K562 (cell line): ENCODE results near the gene CTIF. TPM values are rescaled to one million over a fixed set of nuclear protein-coding genes. Genes with fewer than 3 reads are reported as not detected.

Experiments used
- ATAC-seq: fragments of 200-7000 bp; cut with Tn5 transposase; 3 replicates; pipeline ENCODE4 v1.9.1; 2020; ENCODE audit warnings: moderate library complexity
- BruUV-seq: library from RNA; stranded (reverse); fragments of 400-500 nt; replicated peaks from 2 replicates; lab custom pipeline; 2021; lab: Mats Ljungman, UMichigan
- CTCF ChIA-PET: fragments of 300-600 bp; formaldehyde crosslinking; extraction: SDS; loops from one replicate; lab custom pipeline; 2021; ENCODE audit warnings: low intra/inter-chr PET ratio; lab: Yijun Ruan, JAX
- POLR2A ChIA-PET: fragments of 300-600, 350-650 bp; sonication (Branson Sonifier 250); formaldehyde crosslinking; extraction: SDS; loops from one replicate; lab custom pipeline; 2021; ENCODE audit warnings: antibody characterized with exemption, inconsistent platforms; lab: Yijun Ruan, JAX
- DNase-seq, 4 experiments: peaks; one replicate each; pipeline versions ENCODE4 v3.0.0 to v3.0.0-alpha.2; 2011 to 2018; ENCODE audit warnings: low spot score in 3 of 4, mixed read lengths in 3 of 4; ENCODE audit errors: extremely low read depth in 1 of 4
- FAIRE-seq: peaks from 2 replicates; lab custom pipeline; 2011; peaks lifted over from hg19 to GRCh38; lab: Jason Lieb, UNC
- H2AFZ ChIP-seq: 2 replicates; pipeline ENCODE4 v1.6.0; 2011; ENCODE audit warnings: low read depth, low read length, control low read depth, inconsistent platforms
- H3K27ac ChIP-seq: fragments of 200-600 bp; 3 replicates; pipeline ENCODE4 v1.8.0; 2011; ENCODE audit warnings: low read depth, mild to moderate bottlenecking, control low read depth, inconsistent platforms, low read length, moderate library complexity, mixed read lengths; ENCODE audit errors: extremely low read depth
- H3K27me3 ChIP-seq, 2 experiments: fragments of 300-600 bp in 1 of 2; 2 replicates in 1 of 2; 3 replicates in 1 of 2; pipeline versions ENCODE4 v1.6.0 to v1.8.0; 2011; ENCODE audit warnings: inconsistent platforms in 2 of 2, low read length in 2 of 2, mild to moderate bottlenecking in 1 of 2, mixed read lengths in 1 of 2, moderate library complexity in 1 of 2; ENCODE audit not compliant: control insufficient read depth in 2 of 2, insufficient read depth in 2 of 2
- H3K36me3 ChIP-seq: fragments of 300-600 bp; 3 replicates; pipeline ENCODE4 v1.8.0; 2011; ENCODE audit warnings: mild to moderate bottlenecking, low read length, inconsistent platforms; ENCODE audit not compliant: control insufficient read depth, insufficient read depth
- H3K4me1 ChIP-seq, 2 experiments: fragments of 200-600 bp in 1 of 2; replicated peaks in 1 of 2; 2 replicates in 1 of 2; 3 replicates in 1 of 2; pipeline versions ENCODE4 v1.5.1 to v1.8.0; 2011; ENCODE audit warnings: inconsistent platforms in 2 of 2, low read length in 2 of 2, mild to moderate bottlenecking in 1 of 2, mixed read lengths in 1 of 2, moderate library complexity in 1 of 2; ENCODE audit not compliant: control insufficient read depth in 2 of 2, insufficient read depth in 2 of 2
- H3K4me2 ChIP-seq: 2 replicates; pipeline ENCODE4 v1.6.1; 2011; ENCODE audit warnings: low read length, control low read depth, inconsistent platforms, mixed read lengths; ENCODE audit not compliant: insufficient read depth
- H3K4me3 ChIP-seq: fragments of 200-600 bp; sonication (generic), shearing (Covaris generic); 2 replicates; pipeline ENCODE4 v1.5.1; 2016; ENCODE audit warnings: control low read depth, inconsistent platforms
- H3K79me2 ChIP-seq: fragments of 200-600 bp; 3 replicates; pipeline ENCODE4 v1.8.0; 2011; ENCODE audit warnings: low read length, inconsistent platforms; ENCODE audit not compliant: control insufficient read depth, insufficient read depth
- H3K9ac ChIP-seq, 2 experiments: 2 replicates each; pipeline versions ENCODE4 v1.6.0 to v1.6.1; 2011; ENCODE audit warnings: low read depth in 2 of 2, low read length in 2 of 2, control low read depth in 1 of 2, inconsistent platforms in 1 of 2, mild to moderate bottlenecking in 1 of 2, mixed read lengths in 1 of 2; ENCODE audit not compliant: insufficient read depth in 1 of 2
- H3K9me1 ChIP-seq: one replicate; pipeline ENCODE4 v1.6.0; 2011; ENCODE audit warnings: inconsistent platforms, mild to moderate bottlenecking, low read length, moderate library complexity; ENCODE audit not compliant: control insufficient read depth, insufficient read depth
- H3K9me3 ChIP-seq: replicated peaks from 2 replicates; pipeline ENCODE4 v1.5.1; 2011; ENCODE audit warnings: low read depth, low read length, inconsistent platforms; ENCODE audit not compliant: control insufficient read depth, insufficient read depth
- H4K20me1 ChIP-seq: replicated peaks from 2 replicates; pipeline ENCODE4 v1.6.1; 2011; ENCODE audit warnings: low read length, inconsistent platforms, mixed read lengths; ENCODE audit not compliant: control insufficient read depth, insufficient read depth
- SUPT5H ChIP-seq: fragments of 450-650 bp; IDR thresholded peaks from 2 replicates; pipeline ENCODE4 v1.6.1; 2016
- ZBTB40 ChIP-seq, 2 experiments: fragments of 450-650 bp in 1 of 2; sonication (generic) in 1 of 2; formaldehyde crosslinking in 1 of 2; IDR thresholded peaks; 2 replicates each; pipeline versions ENCODE4 v1.7.1 to v1.9.0; 2016 to 2022; ENCODE audit warnings: inconsistent platforms in 1 of 2, mild to moderate bottlenecking in 1 of 2, missing genetic modification reagents in 1 of 2
- ZNF318 ChIP-seq, 2 experiments: fragments of 450-650 bp; IDR thresholded peaks; 2 replicates each; pipeline ENCODE4 v1.6.1; 2016; ENCODE audit warnings: mild to moderate bottlenecking in 2 of 2, borderline replicate concordance in 1 of 2, low read depth in 1 of 2, moderate library complexity in 1 of 2
- WGBS: fragments of 100-300 bp; shearing (Covaris generic); methylation state at CpG from one replicate; pipeline ENCODE4 v1.1.6; 2016; ENCODE audit warnings: low coverage, mixed read lengths; ENCODE audit not compliant: insufficient coverage; ENCODE audit errors: missing lambda C conversion rate; 5-methylcytosine and 5-hydroxymethylcytosine counted together
- in situ Hi-C: fragments of 300-500 bp; cut with MboI; formaldehyde crosslinking; loops from 4 replicates; pipeline ENCODE4 v1.15.0; 2018; ENCODE audit warnings: inconsistent platforms, mixed read lengths
- intact Hi-C: fragments of 100-400 bp; cut with micrococcal nuclease; formaldehyde crosslinking; loops from 2 replicates; pipeline ENCODE4 v1.14.2; 2022
- polyA plus RNA-seq, 8 experiments: library from polyadenylated mRNA; depleted of rRNA in 4 of 8; stranded (reverse) in 5 of 8; unstranded in 3 of 8; fragments of >200 nt; fragmentation: Nextera tagmentation in 2 of 8; fragmentation: Illumina TruSeq in 1 of 8; extraction: Ambion mirVana in 2 of 8; extraction: Trizol in 1 of 8; gene quantifications; 2 replicates each; pipeline versions ENCODE4 v1.2.1 to v1.2.3, GENCODE V29; 2011 to 2014; ENCODE audit warnings: inconsistent platforms in 1 of 8, missing spikeins in 1 of 8
- total RNA-seq, 7 experiments: library from RNA; depleted of rRNA in 6 of 7; stranded (reverse); fragments of >200 nt in 6 of 7; fragmentation: Illumina TruSeq in 2 of 7; extraction: Trizol in 2 of 7; gene quantifications; 2 replicates each; pipeline versions ENCODE4 v1.2.1 to v1.2.3, GENCODE V29; 2011 to 2021; ENCODE audit warnings: low replicate concordance in 1 of 7

The CTIF gene
- total and polyA plus RNA-seq, 9 of the 15 experiments (the other 6 are each of a cell fraction or from before 2014, with no cell fraction given) = 0.17 to 11.5 (median 2.2) TPM

DNA sequence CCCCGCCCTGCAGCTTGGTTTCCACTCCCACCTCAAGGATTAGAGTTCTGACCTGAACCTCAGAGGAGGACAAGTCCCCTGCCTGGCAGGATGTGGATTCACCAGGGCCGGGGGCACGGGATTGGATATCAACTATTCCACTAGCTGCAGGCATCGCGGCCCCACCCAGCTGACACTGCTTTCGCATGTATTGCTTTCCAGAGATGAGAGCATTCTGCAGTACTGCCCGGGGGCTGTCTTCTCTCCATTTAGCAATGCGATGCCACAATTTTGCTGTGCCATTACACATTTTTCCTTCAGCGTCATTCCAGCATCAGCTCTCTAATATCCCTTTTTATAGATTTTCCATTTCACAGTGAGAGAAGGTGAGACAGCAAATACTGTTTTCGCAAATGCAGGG is 42.0 kb downstream of the CTIF start:
- DNase-seq (no peak), ATAC-seq (no peak), FAIRE-seq (no peak)
- Histone ChIP-seq H2AFZ (no peak overlapping the region), H3K27ac (no peak overlapping the region), H3K4me2 (no peak overlapping the region), H3K4me3 (no peak overlapping the region), H3K9ac (peak overlapping the region in 1 of 2 experiments; percentile 64; a peak in 2 of 4 replicates), H3K36me3 (no peaks in the 10 kb centered on the region), H4K20me1 (peaks cover 18% of the 10 kb centered on the region; the same call in 1 of the 2 replicates), H3K79me2 (no peaks in the 10 kb centered on the region), H3K9me1 (no peaks in the 10 kb centered on the region), H3K27me3 (no peaks in the 10 kb centered on the region), H3K4me1 (peaks cover 0 to 2% of the 10 kb centered on the region in 2 experiments; a peak in 1 of 5 replicates), H3K9me3 (no peaks in the 10 kb centered on the region)
- WGBS = 66% methylated on average over 9 of the region's 10 CpGs
- POLR2A ChIA-PET = interaction anchor here (1.3 kb wide), 1 partner anchor 10 kb away, joined by 3 read pairs; no protein-coding TSS in a partner anchor
- CTCF ChIA-PET = no interaction called here
- in situ Hi-C loops (no loop called here), intact Hi-C loops (no loop called here)
- BruUV-seq = no TSS peak
- TF ChIP-seq SUPT5H (no peak), ZNF318 (IDR thresholded peaks at IDR 0.05; ENCODE audit: borderline replicate concordance in 1 of 2, low read depth in 1 of 2) (no peak), ZBTB40 (IDR thresholded peaks at IDR 0.05) (no peak), ZBTB40 (CRISPR knock-in tag; IDR thresholded peaks at IDR 0.05) (no peak)
